HCT116 (cell line): ENCODE measurements around the gene GMPPA. TPM values are rescaled to one million over a fixed set of nuclear protein-coding genes. Genes with fewer than 3 reads are reported as not detected.

Experiments
- ATAC-seq: fragments of 200-7000 bp; cut with Tn5 transposase; 2 replicates; pipeline ENCODE4 v1.9.1; 2020; ENCODE audit warnings: mild to moderate bottlenecking, moderate library complexity
- BruUV-seq: library from RNA; stranded (reverse); fragments of 400-500 nt; replicated peaks from 2 replicates; lab custom pipeline; 2021; lab: Mats Ljungman, UMichigan
- CTCF ChIA-PET: fragments of 300-600 bp; sonication (Branson Sonifier 250); formaldehyde crosslinking; loops from one replicate; lab custom pipeline; 2021; ENCODE audit warnings: antibody characterized with exemption; lab: Charles Lee
- POLR2A ChIA-PET: fragments of 300-600, 350-600 bp; sonication (Branson Sonifier 250); formaldehyde crosslinking; loops from one replicate; lab custom pipeline; 2021; ENCODE audit warnings: antibody characterized with exemption; lab: Charles Lee
- RAD21 ChIA-PET, 2 experiments: fragments of 300-600 bp; sonication (Branson Sonifier 250); formaldehyde crosslinking; loops; one replicate each; lab custom pipeline; 2023; ENCODE audit warnings: low total read pairs in 2 of 2; ENCODE audit not compliant: uncharacterized antibody in 2 of 2, unreplicated experiment in 2 of 2, low non-redundant PET in 1 of 2; lab: Charles Lee
- DNase-seq: peaks from one replicate; pipeline ENCODE4 v3.0.0-alpha.2; 2010; ENCODE audit warnings: low read depth, low spot score
- H2AFZ ChIP-seq: fragments of 200-600 bp; shearing (Covaris generic), sonication (generic); 2 replicates; pipeline ENCODE4 v1.6.1; 2017; ENCODE audit warnings: low read depth, mixed run types, mixed read lengths, antibody characterized with exemption, low read length; ENCODE audit not compliant: poor library complexity, severe bottlenecking
- H3K27ac ChIP-seq: 2 replicates; pipeline ENCODE4 v1.5.1; 2012; ENCODE audit warnings: low read depth, low read length
- H3K27me3 ChIP-seq: fragments of 200-600 bp; sonication (generic); 2 replicates; pipeline ENCODE4 v1.6.1; 2016; ENCODE audit warnings: mixed run types, low read length, mixed read lengths; ENCODE audit not compliant: insufficient read depth
- H3K36me3 ChIP-seq, 2 experiments: fragments of 200-500 bp in 1 of 2; fragments of 200-600 bp in 1 of 2; sonication (Bioruptor generic) in 1 of 2; sonication (generic) in 1 of 2; 2 replicates each; pipeline versions ENCODE4 v1.5.1 to v1.6.1; 2014 to 2016; ENCODE audit warnings: low read length in 2 of 2, inconsistent platforms in 1 of 2, mixed read lengths in 1 of 2, mixed run types in 1 of 2; ENCODE audit not compliant: insufficient read depth in 2 of 2, control insufficient read depth in 1 of 2
- H3K4me1 ChIP-seq, 2 experiments: fragments of 200-600 bp in 1 of 2; sonication (generic) in 1 of 2; 2 replicates each; pipeline versions ENCODE4 v1.5.1 to v1.6.1; 2012 to 2017; ENCODE audit warnings: low read length in 2 of 2, inconsistent platforms in 1 of 2, mild to moderate bottlenecking in 1 of 2, mixed read lengths in 1 of 2, mixed run types in 1 of 2, moderate library complexity in 1 of 2; ENCODE audit not compliant: insufficient read depth in 2 of 2, control insufficient read depth in 1 of 2
- H3K4me2 ChIP-seq: fragments of 200-600 bp; sonication (generic); 2 replicates; pipeline ENCODE4 v1.6.1; 2017; ENCODE audit warnings: mixed run types, low read length, mixed read lengths
- H3K4me3 ChIP-seq, 2 experiments: fragments of 200-600 bp in 1 of 2; sonication (generic) in 1 of 2; replicated peaks in 1 of 2; 2 replicates each; pipeline ENCODE4 v1.5.1; 2011 to 2016; ENCODE audit warnings: low read length in 2 of 2, control low read depth in 1 of 2, low read depth in 1 of 2, mild to moderate bottlenecking in 1 of 2, mixed read lengths in 1 of 2, mixed run types in 1 of 2
- H3K79me2 ChIP-seq: fragments of 200-600 bp; sonication (generic); 2 replicates; pipeline ENCODE4 v1.6.1; 2017; ENCODE audit warnings: mild to moderate bottlenecking, mixed run types, low read length, moderate library complexity, mixed read lengths; ENCODE audit not compliant: insufficient read depth
- H3K9ac ChIP-seq: fragments of 200-600 bp; sonication (generic); 2 replicates; pipeline ENCODE4 v1.6.1; 2016; ENCODE audit warnings: low read length, mixed read lengths
- H3K9me2 ChIP-seq: fragments of 200-600 bp; sonication (generic), shearing (Covaris generic); 2 replicates; pipeline ENCODE4 v1.6.1; 2017; ENCODE audit warnings: mixed run types, mild to moderate bottlenecking, moderate library complexity; ENCODE audit not compliant: insufficient read depth
- H3K9me3 ChIP-seq, 2 experiments: fragments of 200-500 bp in 1 of 2; fragments of 200-600 bp in 1 of 2; sonication (Bioruptor generic) in 1 of 2; sonication (generic) in 1 of 2; 2 replicates each; pipeline ENCODE4 v1.6.1; 2014 to 2017; ENCODE audit warnings: low read length in 2 of 2, mixed read lengths in 2 of 2, inconsistent platforms in 1 of 2, low read depth in 1 of 2, mild to moderate bottlenecking in 1 of 2, mixed run types in 1 of 2, moderate library complexity in 1 of 2; ENCODE audit not compliant: control insufficient read depth in 1 of 2, insufficient read depth in 1 of 2
- H4K20me1 ChIP-seq: fragments of 200-600 bp; sonication (generic), shearing (Covaris generic); 2 replicates; pipeline ENCODE4 v1.6.1; 2017; ENCODE audit warnings: mixed run types, mild to moderate bottlenecking, moderate library complexity; ENCODE audit not compliant: insufficient read depth
- CBX3 ChIP-seq: IDR thresholded peaks from 2 replicates; pipeline ENCODE4 v1.6.1; 2012; ENCODE audit warnings: low read depth
- EGR1 ChIP-seq: IDR thresholded peaks from 2 replicates; pipeline ENCODE4 v1.6.1; 2012; ENCODE audit warnings: low read depth
- EZH2 ChIP-seq: fragments of 200-600 bp; sonication (generic); IDR thresholded peaks from 2 replicates; pipeline ENCODE4 v1.6.1; 2017; ENCODE audit warnings: antibody characterized with exemption, mixed run types
- EZH2phosphoT487 ChIP-seq: fragments of 200-600 bp; IDR thresholded peaks from 2 replicates; pipeline ENCODE4 v1.6.1; 2018; ENCODE audit warnings: antibody characterized with exemption, borderline replicate concordance
- JUND ChIP-seq: IDR thresholded peaks from 2 replicates; pipeline ENCODE4 v1.6.1; 2012
- POLR2A ChIP-seq: IDR thresholded peaks from 2 replicates; pipeline ENCODE4 v1.7.0; 2011; ENCODE audit warnings: borderline replicate concordance; ENCODE audit not compliant: insufficient read depth, insufficient read length; ENCODE audit errors: extremely low read depth
- POLR2AphosphoS5 ChIP-seq: IDR thresholded peaks from 2 replicates; pipeline ENCODE4 v1.6.1; 2011; ENCODE audit warnings: mild to moderate bottlenecking, low read depth, low read length, moderate library complexity
- RAD21 ChIP-seq: IDR thresholded peaks from 2 replicates; pipeline ENCODE4 v1.6.1; 2012; ENCODE audit warnings: low read depth, mild to moderate bottlenecking
- SIN3A ChIP-seq: IDR thresholded peaks from 2 replicates; pipeline ENCODE4 v1.6.1; 2012; ENCODE audit warnings: low read depth
- SP1 ChIP-seq: IDR thresholded peaks from 2 replicates; pipeline ENCODE4 v1.6.1; 2012; ENCODE audit warnings: low read depth
- SRF ChIP-seq: IDR thresholded peaks from 2 replicates; pipeline ENCODE4 v1.6.1; 2012; ENCODE audit warnings: low read depth
- YY1 ChIP-seq: IDR thresholded peaks from 2 replicates; pipeline ENCODE4 v1.6.1; 2011; ENCODE audit warnings: low read length, low read depth, moderate library complexity, mild to moderate bottlenecking; ENCODE audit not compliant: insufficient replicate concordance; ENCODE audit errors: extremely low read depth
- ZFX ChIP-seq: fragments of 450-650 bp; IDR thresholded peaks from 2 replicates; pipeline ENCODE4 v1.6.1; 2017
- ZNF274 ChIP-seq: fragments of 200-500 bp; sonication (Bioruptor generic); IDR thresholded peaks from 2 replicates; pipeline ENCODE4 v1.6.1; 2014; ENCODE audit warnings: mild to moderate bottlenecking, low read depth, low read length, inconsistent platforms
- intact Hi-C: fragments of 100-400 bp; cut with micrococcal nuclease; formaldehyde crosslinking; loops from 2 replicates; pipeline ENCODE4 v1.10.0; 2022
- total RNA-seq: library from RNA; stranded (reverse); gene quantifications from one replicate; pipeline ENCODE4 v1.2.1, GENCODE V29; 2021; ENCODE audit not compliant: unreplicated experiment
- TF ChIP-seq, protein P1 (sequence below), 3 experiments: fragments of 200-600 bp in 1 of 3; sonication (generic) in 1 of 3; IDR thresholded peaks in 2 of 3; conservative IDR thresholded peaks in 1 of 3; 2 replicates each; pipeline ENCODE4 v1.5.1; 2012 to 2017; ENCODE audit warnings: low read depth in 2 of 3, low read length in 2 of 3, antibody characterized with exemption in 1 of 3, borderline replicate concordance in 1 of 3, control low read depth in 1 of 3, mild to moderate bottlenecking in 1 of 3, mixed read lengths in 1 of 3, mixed run types in 1 of 3, moderate library complexity in 1 of 3; ENCODE audit not compliant: insufficient read depth in 1 of 3
- TF ChIP-seq, protein P2 (sequence below): IDR thresholded peaks from 2 replicates; pipeline ENCODE4 v1.6.1; 2012

Gene GMPPA
- total RNA-seq, 1 experiment from 2014 or later, result 71.8 TPM

DNA sequence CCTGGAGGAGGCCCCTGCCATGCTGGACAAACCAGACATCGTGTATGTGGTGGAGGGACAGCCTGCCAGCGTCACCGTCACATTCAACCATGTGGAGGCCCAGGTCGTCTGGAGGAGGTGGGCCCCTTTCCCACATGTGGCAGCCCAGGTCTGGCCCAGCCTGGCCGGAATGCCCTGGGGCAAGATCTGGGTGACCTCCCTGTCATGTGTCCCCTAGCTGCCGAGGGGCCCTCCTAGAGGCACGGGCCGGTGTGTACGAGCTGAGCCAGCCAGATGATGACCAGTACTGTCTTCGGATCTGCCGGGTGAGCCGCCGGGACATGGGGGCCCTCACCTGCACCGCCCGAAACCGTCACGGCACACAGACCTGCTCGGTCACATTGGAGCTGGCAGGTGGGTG lies 25.2 kb upstream of the GMPPA start:
- no TSS peak for BruUV-seq
- Histone ChIP-seq H3K79me2 (no peaks in the 10 kb centered on the region), H3K27ac (no peak overlapping the region)

DNA sequence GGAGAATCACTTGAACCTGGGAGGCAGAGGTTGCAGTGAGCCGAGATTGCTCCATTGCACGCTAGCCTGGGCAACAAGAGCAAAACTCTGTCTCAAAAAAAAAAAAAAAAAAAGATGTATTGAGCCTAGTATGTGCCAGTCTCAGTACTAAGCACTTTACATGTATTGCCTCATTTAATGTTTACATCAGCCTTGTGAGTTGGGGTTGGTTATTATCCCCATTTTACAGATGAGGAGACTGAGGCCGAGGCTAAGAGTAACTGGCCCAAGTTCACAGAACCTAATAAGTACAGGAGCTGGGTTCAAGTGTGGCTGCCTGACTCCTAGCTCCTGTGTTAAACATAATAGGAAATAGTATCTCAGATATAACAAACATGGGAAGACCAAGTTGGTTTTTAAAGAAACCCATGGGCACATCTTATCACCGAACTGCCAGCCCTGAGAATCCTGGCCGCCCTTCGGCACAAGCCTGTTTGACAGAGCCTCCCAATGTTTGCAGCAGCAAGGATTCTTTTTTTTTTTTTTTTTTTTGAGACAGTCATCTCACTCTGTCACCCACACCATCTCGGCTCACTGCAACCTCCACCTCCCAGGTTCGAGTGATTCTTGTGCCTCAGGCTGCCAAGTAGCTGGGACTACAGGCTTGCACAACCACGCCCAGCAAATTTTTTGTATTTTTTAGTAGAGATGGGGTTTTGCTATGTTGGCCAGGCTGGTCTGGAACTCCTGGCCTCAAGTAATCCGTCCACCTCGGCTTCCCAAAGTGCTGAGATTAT lies 24.2 kb upstream of the GMPPA start:
- no peak overlapping the region for H3K4me3 ChIP-seq
- H3K9me2 ChIP-seq, result no peaks in the 10 kb centered on the region
- no peaks in the 10 kb centered on the region for H3K79me2 ChIP-seq
- H3K36me3 ChIP-seq, result no peaks in the 10 kb centered on the region
- H3K4me1 ChIP-seq, result peaks cover 3 to 16% of the 10 kb centered on the region in 2 experiments; a peak in 3 of 4 replicates
- no peak for DNase-seq
- TF ChIP-seq, protein P1, sequence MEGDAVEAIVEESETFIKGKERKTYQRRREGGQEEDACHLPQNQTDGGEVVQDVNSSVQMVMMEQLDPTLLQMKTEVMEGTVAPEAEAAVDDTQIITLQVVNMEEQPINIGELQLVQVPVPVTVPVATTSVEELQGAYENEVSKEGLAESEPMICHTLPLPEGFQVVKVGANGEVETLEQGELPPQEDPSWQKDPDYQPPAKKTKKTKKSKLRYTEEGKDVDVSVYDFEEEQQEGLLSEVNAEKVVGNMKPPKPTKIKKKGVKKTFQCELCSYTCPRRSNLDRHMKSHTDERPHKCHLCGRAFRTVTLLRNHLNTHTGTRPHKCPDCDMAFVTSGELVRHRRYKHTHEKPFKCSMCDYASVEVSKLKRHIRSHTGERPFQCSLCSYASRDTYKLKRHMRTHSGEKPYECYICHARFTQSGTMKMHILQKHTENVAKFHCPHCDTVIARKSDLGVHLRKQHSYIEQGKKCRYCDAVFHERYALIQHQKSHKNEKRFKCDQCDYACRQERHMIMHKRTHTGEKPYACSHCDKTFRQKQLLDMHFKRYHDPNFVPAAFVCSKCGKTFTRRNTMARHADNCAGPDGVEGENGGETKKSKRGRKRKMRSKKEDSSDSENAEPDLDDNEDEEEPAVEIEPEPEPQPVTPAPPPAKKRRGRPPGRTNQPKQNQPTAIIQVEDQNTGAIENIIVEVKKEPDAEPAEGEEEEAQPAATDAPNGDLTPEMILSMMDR (IDR thresholded peaks at IDR 0.05 in 2 of 3, conservative IDR thresholded peaks at IDR 0.05 in 1 of 3; ENCODE audit: borderline replicate concordance in 1 of 3, insufficient read depth in 1 of 3, low read depth in 2 of 3, low read length in 2 of 3), result no peak
- TF ChIP-seq YY1 (no peak), POLR2AphosphoS5 (no peak), JUND (no peak), SP1 (no peak), EZH2 (no peak), ZNF274 (no peak), SIN3A (no peak), POLR2A (no peak), CBX3 (no peak), EGR1 (no peak)
- TF ChIP-seq, protein P2, sequence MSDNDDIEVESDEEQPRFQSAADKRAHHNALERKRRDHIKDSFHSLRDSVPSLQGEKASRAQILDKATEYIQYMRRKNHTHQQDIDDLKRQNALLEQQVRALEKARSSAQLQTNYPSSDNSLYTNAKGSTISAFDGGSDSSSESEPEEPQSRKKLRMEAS, result no peak
- ATAC-seq, result no peak
- ChIA-PET RAD21 (no interaction called here), CTCF (interaction anchor here (1.4 to 4.3 kb wide), 3 partner anchors 11 to 56 kb away, joined by 3 to 25 read pairs (median 4); no protein-coding TSS in a partner anchor), POLR2A (no interaction called here)
- no peak overlapping the region for H3K27ac ChIP-seq
- H3K27me3 ChIP-seq, result no peaks in the 10 kb centered on the region
- no peak overlapping the region for H2AFZ ChIP-seq
- TSS peak; percentile 52 for BruUV-seq
- intact Hi-C loops, result no loop called here
- no peak overlapping the region for H3K9ac ChIP-seq
- no peaks in the 10 kb centered on the region for H4K20me1 ChIP-seq
- H3K9me3 ChIP-seq, result no peaks in the 10 kb centered on the region
- H3K4me2 ChIP-seq, result no peak overlapping the region

More for the DNA sequence above, 25.2 kb upstream of the GMPPA start:
- Histone ChIP-seq H3K4me2 (no peak overlapping the region), H4K20me1 (no peaks in the 10 kb centered on the region), H3K9me3 (no peaks in the 10 kb centered on the region), H2AFZ (no peak overlapping the region), H3K36me3 (no peaks in the 10 kb centered on the region), H3K27me3 (no peaks in the 10 kb centered on the region), H3K4me1 (peaks cover 3 to 16% of the 10 kb centered on the region in 2 experiments; a peak in 3 of 4 replicates), H3K9me2 (no peaks in the 10 kb centered on the region), H3K9ac (no peak overlapping the region), H3K4me3 (no peak overlapping the region)
- DNase-seq (no peak), ATAC-seq (no peak)
- ChIA-PET POLR2A (no interaction called here), CTCF (interaction anchor here (1.4 kb wide), 1 partner anchor 10 kb away, joined by 3 read pairs; no protein-coding TSS in a partner anchor), RAD21 (no interaction called here)
- TF ChIP-seq EZH2phosphoT487, result no peak
- TF ChIP-seq, protein P2, result no peak
- TF ChIP-seq ZNF274, result no peak
- no peak for TF ChIP-seq SIN3A
- TF ChIP-seq EGR1, result no peak
- no peak for TF ChIP-seq RAD21
- TF ChIP-seq SRF, result no peak
- TF ChIP-seq ZFX, result no peak
- TF ChIP-seq SP1, result no peak
- intact Hi-C loops, result no loop called here
